GM19043 (cell line): ENCODE data around the gene GNPAT.

Experiments used
- ATAC-seq: cut with Tn5 transposase; IDR thresholded peaks from one replicate; pipeline ENCODE4 v1.9.1; 2021; ENCODE audit warnings: low read depth; ENCODE audit not compliant: unreplicated experiment

Gene GNPAT

DNA sequence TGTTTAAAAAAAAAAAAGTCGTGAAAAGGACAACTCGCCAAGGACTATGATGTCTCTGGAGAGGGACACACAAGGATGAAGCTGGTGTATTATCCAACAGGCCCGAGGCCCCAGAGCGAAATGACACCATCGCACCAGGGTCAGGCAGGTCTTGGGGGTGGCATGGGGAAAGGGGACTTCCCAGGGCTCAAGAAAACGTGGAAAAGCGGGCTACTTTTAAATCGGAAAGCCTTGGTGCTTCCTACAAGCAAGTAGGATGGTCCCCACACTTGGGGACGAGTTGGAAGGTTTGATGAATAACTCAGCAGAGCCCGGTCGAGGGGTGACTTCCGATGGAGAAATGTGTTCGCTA, 505 bp upstream of the GNPAT start:
- no peak for ATAC-seq

DNA sequence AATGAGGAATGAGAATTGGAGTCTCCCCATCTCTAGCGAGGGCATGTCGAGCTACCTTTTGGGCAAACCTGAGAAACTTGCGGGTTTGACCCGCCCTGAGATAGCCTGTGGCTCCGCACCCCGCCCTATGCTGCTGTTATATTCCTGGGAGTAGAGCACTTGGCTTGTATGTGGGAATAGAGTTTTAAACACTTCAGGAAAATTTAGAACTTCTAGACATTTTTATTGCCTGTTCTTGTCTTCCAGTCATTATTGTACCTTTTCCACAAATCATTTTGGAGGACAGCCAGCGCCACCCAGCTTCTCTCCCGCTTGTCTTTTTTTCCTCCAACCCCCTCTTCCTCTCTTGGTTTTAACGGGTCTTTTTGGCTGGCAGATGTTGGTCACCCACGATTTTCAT, 738 bp downstream of the GNPAT start:
- ATAC-seq: peak; percentile 19

DNA sequence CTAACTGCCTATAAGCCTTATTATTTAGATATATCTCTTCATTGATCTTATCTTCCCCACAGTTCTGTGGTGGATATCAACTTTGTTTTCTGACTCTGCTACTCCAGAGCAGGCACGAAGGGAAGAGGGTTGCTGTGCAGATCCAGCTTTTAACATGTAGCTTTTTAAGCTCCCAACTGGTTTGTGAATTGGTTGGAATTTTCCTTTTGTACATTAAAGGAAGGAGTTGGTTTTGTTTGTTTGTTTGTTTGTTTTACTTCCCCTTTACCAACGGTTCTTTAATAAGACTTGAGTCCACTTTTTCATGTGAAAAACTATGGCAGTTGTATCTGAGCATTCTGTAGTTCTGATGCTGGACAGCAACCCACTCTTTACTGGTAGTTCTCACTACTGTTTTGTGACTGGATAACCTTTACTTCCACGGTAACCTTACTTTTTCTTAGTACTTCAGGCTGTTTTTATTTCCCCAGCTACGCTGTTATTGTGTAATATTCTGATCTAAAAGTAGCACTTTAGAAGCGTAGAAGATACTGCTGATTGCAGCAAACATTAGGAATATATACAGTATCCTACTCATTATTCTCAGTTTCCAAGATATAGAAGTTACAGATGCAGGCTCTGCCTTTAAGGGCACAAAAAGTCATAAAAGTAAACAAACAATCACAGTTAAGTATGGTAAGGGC, 1.6 kb downstream of the GNPAT start:
- no peak for ATAC-seq

DNA sequence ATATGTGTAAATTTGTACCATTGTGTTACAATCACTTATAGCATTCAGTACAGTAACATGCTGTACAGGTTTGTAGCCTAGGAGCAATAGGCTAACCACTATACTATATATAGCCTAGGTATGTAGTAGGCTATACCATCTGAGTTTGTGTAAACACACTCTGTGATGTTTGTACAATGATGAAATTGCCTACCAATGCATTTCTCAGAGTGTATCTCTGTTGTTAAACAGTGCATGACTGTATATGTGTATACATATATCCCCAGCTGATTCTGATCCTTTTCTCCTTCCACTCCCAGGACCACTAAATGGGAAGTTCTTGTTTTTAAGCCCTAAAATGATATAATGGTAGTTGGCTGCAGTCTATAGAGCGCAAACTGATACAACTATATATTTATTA, 7.8 kb downstream of the GNPAT start:
- ATAC-seq: no peak

DNA sequence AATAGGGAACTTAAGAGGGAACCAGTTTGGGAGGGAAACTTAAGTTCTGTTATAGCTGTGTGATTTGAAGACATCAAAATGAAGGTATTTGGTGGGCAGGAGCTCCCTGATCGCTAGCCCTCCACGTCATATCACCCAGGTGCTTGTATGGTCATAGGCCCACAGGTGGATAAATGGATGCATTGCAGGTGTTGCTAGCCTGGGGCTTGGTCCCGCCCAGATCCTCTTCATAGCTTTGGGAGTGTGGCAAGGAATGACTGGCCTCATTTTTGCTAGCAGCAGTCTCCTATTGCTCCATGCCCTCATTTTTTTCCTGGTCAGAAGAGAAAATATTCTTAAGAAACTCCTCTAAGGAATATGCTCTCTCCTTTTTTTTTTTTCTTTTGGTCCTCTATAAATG, 11.3 kb downstream of the GNPAT start:
- no peak for ATAC-seq

DNA sequence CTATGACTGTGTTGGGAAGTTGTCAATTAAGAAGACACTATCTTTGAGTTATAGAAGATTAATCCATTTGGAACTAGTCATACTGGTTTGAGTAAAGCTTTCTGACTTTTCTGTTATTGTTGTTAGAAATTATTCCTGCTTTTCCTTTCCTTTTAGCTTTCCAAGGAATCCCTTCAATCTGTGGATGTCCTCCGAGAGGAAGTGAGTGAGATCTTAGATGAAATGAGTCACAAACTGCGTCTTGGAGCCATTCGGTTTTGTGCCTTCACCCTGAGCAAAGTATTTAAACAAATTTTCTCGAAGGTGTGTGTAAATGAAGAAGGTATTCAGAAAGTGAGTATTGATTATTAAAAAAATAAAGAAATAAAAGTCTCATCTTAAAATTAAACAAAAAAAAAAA, 19.3 kb downstream of the GNPAT start:
- no peak for ATAC-seq

DNA sequence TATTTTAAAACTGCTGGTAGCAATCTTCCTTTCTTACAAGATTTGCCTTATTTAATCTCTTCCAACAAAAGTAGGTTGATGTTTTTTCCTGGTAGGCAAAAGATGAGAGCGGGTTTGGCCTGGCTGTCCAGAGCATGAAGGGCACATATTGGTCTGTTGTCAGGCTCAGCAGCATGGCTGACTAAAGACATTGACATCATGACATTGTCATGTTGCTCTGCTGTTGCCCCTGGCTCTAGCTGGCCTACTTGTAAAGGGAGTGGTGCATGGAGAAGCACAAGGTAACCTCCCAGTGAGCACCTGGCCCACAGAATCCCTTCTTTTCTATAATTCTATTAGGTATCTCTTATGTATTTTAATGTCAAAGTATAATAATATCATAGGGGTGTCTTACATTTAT, 23.6 kb downstream of the GNPAT start:
- no peak for ATAC-seq

DNA sequence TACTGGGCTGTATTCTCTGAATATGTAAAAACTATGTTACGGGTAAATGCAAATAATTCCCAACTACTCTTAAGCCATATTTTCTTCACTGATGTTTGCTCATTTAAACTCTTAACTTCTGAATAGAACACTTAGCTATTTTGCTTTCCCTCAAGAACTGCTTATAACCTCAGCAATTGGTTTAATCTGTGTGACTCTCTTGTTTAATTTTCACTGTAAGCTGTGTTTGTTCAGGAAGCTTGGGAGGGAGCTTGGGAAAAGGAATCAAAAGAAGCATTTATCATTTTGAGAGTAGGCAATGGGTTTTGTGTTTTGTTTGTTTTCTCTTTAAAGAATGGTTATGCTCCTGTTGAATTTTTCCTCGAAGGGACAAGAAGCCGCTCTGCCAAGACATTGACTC, 24.4 kb downstream of the GNPAT start:
- ATAC-seq: no peak

DNA sequence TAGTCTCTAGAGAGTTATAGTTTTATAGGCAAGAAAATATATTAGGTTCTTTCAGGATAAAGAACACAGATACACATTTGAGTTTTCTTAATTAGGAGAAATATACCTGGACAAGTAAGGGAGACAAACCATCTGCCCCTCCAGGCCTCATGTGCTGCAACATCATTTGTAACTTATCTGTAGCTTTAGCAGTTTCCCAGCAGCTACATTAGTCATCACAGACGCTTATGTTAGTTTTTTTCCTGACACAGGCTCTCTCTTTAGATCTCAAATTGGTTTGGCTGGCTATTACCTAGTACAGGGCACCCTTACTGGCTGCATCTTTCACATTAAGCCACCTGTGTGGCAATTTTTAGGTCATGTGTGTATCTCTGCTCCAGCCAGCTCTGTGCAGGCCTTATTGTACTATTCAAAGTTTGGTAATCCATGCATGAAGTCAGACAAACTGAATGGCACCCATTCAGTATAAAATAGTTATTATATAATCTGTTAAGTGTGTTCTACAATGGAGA, 25.9 kb downstream of the GNPAT start:
- no peak for ATAC-seq

DNA sequence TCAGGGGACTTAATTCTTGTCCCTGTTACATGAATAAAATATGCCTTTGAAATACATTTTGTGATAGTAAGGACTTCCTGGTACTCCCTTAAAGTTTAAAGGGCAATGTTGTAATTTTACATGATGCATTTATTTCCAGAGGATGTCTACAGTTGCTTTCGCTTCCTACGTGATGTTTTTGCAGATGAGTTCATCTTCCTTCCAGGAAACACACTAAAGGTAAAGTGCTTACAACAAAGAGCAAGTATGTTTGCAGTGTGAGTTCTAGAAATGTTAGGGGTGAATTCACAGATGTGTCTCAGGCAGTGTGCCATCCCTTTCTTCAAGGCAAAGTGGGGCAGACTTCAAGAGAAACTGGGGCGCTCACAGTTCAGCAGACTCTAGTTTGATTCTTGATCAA, 31.2 kb downstream of the GNPAT start:
- ATAC-seq: no peak

DNA sequence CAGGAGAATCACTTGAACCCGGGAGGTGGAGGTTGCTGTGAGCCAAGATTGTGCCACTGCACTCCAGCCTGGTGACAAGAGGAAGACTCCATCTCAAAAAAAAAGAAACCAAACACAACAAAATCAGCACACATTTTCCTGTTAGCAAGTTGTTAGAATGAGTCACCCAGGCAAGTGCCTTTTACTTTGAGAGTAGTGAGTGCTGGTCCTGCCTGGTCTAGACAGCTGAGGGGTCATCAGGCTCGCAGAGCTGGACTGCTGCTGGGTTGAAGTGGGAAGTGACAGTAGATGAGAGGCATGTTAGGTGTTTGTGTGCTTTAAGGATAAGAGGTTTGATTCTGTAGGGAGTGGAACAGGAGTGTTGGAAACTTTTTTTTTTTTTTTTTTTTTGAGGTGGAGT, 31.9 kb downstream of the GNPAT start:
- ATAC-seq: no peak

DNA sequence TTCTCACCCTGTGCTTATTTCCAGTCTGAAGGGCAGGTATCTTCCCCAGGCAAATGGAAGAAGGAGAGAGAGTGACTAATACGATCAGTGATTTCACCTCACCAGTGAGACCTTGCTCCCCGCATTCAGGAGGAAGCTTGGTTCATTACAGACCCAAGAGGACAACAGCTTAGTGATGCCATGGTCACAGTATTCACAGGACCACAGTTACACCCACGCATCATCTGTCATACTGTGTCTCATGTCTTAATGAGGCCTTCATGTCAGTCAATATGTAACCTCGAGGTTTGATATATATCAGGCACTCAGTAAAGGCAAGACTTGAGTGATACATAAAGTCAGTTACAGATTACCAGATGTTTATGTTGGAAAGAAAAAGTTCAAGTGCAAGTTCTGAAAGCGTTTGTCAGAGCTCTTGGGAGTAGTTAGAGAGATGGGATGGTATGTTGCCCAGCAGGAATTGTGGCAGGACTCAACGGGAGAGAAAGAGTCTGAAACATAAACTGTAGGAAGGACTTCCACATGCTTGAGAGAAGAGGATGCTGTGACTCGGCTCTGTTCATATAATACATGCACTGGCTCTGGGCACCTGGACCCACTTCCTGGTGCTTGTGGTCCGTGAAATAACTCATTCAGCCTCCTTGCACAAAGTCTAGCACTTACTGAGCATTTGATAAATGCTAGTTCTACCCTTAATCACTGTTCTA, 33.3 kb downstream of the GNPAT start:
- no peak for ATAC-seq

DNA sequence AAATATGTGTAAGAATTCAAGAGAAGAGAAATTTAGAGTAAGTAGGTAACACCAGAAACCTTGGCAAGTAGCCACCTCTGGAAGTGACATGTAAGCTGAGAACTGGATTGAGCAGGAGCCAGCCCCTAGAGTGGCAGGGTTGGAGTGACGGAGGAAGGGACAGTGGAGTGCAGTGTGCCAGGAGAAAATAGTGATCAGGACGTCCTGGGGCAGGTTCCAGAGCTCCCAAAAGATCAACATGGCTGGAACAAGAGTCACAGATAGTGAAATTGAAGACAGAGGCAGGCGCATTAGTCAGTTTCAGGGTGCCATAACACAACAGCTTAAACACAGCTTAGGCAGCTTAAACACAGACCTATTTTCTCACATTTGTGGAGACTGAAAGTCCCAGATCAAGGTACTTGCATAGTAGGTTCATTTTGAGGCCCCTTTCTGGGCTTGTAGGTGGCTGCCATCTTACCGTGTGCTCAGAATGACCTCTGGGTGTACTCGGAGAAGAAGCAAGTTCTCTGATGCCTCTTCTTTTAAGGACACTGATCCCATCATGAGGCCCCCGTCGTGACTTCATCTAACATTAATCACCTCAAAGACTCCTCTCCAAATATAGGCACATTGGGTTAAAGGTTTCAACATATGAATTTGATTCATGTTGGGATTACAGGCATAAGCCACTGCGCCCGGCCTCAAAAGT, 37.2 kb downstream of the GNPAT start:
- ATAC-seq: no peak

DNA sequence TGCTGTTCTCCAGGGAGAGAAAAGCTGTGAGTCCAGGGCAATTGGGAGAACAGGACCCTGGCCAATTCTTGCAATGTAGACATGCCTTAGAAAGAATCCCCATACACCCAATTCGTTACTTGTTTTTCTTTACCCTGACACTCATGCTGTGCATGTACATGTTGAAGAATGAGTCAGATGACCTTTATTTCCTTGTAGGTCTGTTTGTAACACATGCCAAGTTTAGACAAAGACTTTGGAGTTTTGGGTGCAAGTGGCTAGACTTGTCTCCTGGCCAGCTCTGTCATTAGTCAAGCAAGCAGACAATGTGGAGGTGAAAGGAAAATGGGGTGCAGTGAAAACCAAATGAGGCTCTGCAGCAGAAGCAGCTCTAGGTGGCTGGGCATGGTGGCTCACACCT, 38.1 kb downstream of the GNPAT start:
- ATAC-seq: no peak

DNA sequence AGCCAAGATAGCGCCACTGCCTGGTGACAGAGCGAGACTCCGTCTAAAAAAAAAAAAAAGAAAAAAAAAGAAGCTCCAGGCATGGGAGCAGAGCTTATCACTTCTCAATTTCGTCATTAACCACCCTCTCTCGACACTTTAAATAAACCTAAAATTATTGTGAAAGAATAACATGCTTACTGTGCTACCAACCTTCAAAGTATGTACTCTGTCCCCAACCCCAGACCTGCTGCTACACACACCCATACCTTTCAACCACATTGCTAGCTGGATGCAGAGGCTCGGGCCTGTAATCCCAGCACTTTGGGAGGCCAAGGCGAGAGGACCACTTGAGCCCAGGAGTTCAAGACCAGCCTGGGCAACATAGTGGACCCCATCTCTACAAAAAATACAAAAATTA, 38.7 kb downstream of the GNPAT start:
- ATAC-seq: no peak

DNA sequence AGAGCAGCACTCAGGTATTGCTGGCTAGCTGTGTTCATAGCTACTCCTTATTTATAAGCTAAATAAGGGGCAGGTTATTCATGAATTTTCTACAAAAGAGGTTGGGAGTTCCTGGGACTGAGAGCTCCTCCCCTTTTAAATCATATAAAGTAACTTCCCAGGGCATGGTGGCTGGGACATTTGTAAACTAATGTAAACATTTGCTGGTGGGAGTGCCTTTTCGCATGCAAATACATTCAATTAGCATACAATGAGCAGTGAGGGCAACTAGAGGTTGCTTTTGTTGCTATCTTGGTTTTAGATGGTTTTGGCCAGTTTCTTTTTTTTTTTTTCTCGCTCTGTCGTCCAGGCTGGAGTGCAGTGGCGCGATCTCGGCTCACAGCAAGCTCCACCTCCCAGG, 43.4 kb downstream of the GNPAT start:
- no peak for ATAC-seq

DNA sequence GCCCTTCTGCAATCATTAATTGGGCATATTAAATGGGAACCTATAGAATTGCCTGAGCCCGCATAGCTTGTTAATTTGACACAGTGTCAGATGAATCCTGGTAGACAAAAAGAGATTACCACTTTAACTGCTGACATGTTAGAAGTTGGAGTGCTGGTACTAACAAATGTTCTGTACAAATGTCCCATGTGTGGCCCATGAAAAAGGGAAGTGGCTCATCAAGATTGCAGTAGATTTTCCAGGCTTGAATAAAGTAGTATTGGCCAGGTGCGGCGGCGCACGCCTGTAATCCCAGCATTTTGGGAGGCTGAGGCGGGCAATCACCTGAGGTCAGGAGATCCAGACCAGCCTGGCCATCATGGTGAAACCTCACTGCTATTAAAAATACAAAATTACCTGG, 45.6 kb downstream of the GNPAT start:
- no peak for ATAC-seq

DNA sequence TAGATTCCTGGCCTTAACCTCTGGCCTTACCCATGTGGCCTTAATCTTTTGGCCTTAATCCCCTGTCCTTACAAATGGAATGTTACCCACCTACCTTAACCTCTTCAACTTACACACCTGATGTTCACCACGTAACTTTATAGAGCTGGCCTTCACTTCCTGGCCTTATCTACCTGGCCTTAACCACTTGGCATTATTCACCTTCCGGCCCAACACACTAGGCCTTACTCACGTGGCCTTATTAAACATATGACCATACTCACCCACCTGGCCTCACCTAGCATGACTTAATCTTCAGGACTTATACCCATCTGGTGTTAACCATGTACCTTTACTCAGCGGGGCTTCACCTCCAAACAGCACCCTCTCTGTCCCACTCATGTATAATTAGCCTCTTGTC, 54.9 kb downstream of the GNPAT start:
- ATAC-seq: no peak

DNA sequence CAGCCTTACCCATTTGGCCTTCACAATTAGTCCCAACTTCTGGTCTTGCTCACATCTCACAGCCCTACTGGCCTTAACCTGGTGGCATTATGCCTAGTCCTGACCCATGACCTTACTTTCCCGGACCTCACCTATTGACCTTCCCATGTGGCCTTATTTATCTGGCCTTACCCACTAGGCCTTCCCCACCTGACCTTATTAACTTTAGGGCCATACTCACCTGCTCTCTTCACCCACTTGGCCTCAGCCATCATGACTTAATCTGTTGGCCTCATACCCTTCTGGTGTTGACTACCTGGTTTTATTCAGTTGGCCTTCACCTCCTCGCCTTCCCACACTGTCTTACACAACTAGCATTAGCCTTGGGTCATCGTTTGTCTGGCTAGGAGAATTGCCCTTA, 61.0 kb downstream of the GNPAT start:
- ATAC-seq: no peak

DNA sequence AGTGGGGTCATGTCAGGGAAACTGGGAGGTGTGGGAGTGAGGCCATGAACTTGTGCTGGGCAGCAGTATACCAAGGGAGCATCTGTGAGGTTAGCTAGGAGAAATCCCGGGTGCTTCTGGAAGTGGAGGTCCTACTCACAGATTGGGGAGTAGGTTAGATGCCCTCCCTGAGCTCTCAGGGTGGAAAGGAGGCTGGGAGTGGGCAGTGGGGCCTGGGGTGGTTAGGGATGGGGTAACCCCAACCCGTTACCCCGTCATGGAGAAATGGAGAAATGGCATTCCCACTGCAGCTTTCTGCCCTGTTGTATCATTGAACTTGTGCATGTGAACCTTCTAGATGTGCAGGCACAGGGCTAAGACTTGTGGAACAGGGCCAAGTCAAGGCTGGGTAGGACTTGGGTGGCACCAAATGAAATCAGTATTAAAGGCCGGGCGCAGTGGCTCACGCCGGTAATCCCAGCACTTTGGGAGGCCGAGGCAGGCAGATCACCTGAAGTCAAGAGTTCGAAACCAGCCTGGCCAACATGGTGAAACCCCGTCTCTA, 69.5 kb downstream of the GNPAT start:
- ATAC-seq: no peak

DNA sequence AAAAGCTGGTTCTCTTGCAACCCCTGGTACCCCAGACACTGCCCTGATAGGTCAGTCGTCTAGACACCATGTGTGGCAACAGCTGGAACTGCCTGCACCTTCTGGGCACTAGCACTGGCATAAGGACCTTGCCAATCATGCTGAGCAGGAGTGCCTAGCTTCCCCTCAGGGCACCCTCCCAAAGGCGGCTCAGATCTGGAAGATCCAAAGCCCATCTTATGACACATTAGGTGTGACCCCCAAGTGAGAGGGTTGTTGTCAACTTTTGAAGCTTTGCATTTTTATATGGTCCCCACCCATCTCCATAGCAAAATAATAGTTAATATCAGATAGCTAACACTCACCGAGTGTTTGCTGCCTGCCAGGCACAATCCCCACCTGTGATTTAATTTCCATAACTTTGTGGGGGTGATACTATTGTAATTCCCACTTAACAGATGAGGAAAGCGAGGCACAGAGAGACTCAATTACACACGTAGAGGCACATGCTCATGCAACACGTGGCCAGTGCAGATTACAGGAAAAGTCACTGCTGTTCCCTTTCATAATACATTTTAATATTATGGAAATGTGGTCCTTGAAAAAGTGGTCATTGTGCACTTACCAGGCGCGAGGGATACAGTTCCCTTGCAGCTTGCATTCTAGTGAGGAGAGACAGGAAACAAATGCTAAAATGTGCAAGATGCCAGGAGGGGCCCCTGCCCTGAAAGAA, 70.9 kb downstream of the GNPAT start:
- no peak for ATAC-seq
